Muscle of leg (tissue), 11 donors: ENCODE data around the gene FAM53B. TPM values are rescaled to one million over a fixed set of nuclear protein-coding genes. Genes with fewer than 3 reads are reported as not detected.

Experiments used
- DNase-seq: peaks from one replicate; pipeline ENCODE4 v3.0.0; 2013
- H3K27ac ChIP-seq: one replicate; pipeline ENCODE4 v1.5.1; 2013; ENCODE audit warnings: mild to moderate bottlenecking, low read length, control low read depth
- H3K27me3 ChIP-seq: one replicate; pipeline ENCODE4 v1.6.1; 2013; ENCODE audit warnings: low read length; ENCODE audit not compliant: control insufficient read depth, insufficient read depth
- H3K36me3 ChIP-seq: one replicate; pipeline ENCODE4 v1.6.1; 2013; ENCODE audit warnings: low read length; ENCODE audit not compliant: control insufficient read depth, insufficient read depth
- H3K4me1 ChIP-seq: one replicate; pipeline ENCODE4 v1.6.1; 2013; ENCODE audit warnings: low read length; ENCODE audit not compliant: control insufficient read depth, insufficient read depth
- H3K4me3 ChIP-seq: one replicate; pipeline ENCODE4 v1.5.1; 2013; ENCODE audit warnings: low read length, control low read depth
- H3K9me3 ChIP-seq: replicated peaks from 2 replicates; pipeline ENCODE4 v1.6.1; 2013; ENCODE audit warnings: low read depth, low read length; ENCODE audit not compliant: control insufficient read depth
- WGBS: methylation state at CpG from one replicate; pipeline ENCODE4 v1.1.5; 2013; ENCODE audit warnings: missing lambda C conversion rate; ENCODE audit not compliant: insufficient coverage; 5-methylcytosine and 5-hydroxymethylcytosine counted together
- polyA plus RNA-seq, 8 donors: library from polyadenylated mRNA; unstranded; fragments of 120-200 nt; gene quantifications; one replicate each; pipeline versions ENCODE4 v1.2.1 to v1.2.3, GENCODE V29; 2013; ENCODE audit warnings: inconsistent platforms in 1 of 8, low replicate concordance in 1 of 8; ENCODE audit not compliant: insufficient read length in 8 of 8, insufficient read depth in 1 of 8
- total RNA-seq: library from RNA; stranded (reverse); fragments of 120-200 nt; gene quantifications from one replicate; pipeline ENCODE4 v1.2.4, GENCODE V29; 2013

Gene FAM53B
- total and polyA plus RNA-seq, 9 donors: 23.6 to 31.2 (median 27.0) TPM

DNA sequence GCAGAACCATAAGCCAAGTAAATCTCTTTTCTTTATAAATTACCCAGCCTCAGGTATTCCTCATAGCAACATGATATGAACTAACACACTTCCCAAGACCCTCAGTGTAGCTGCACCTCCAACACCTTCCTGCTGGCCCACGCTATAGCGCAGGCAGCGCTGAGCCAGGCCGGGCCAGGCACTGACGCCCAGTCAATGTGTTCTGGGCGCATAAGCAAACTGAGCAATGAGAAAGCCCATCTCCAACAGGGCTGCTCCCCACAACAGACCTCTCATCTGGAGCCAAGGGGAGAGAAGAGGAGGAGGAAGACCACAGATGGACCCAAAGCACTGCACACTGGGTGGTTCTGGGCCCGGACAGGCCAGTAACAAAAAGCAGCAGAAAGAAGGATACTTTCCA lies 40.8 kb downstream of the FAM53B start:
- Histone ChIP-seq H3K4me3 (no peak overlapping the region), H3K9me3 (no peaks in the 10 kb centered on the region), H3K27me3 (no peaks in the 10 kb centered on the region), H3K36me3 (peaks cover 25% of the 10 kb centered on the region), H3K4me1 (peaks cover 98% of the 10 kb centered on the region), H3K27ac (peak overlapping the region; percentile 92)
- no peak for DNase-seq
- 50% methylated on average over 3 of the region's 7 CpGs for WGBS

DNA sequence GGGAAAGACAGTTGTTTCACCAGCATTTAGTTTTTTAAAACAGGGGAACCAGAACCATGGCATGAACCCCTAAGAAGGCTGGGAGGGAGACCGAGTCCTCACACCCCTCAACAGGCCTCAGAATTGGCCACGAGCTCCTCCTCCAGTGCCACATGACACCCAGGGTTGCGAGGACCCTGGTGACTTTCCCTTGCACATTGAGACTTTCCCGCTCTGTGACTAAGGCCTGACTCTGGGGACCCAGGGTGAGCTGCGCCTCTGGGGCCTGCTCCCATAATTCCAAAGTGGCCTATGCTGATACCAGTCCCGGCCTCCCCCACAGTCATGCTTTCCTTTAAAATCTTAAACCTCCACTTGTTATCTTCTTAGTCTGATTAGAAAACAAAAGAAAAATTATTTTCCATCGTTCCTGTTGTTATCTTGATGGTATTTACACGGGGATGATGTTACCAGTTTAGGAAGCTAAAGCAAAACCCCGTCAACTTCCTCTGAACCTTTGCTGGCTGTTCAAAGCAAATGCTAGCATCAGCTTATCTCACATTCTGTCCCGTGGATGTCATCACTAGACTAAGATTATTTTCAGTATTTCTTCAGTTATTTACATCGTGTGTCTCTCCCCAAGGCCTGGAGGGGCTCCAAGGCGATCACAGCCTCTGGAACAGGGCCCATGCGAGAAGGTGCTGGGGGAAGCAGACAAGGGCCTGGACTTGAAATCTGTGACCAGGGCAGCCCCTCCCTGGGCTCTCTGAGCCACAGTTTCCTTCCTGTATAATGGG lies 42.1 kb downstream of the FAM53B start:
- no peaks in the 10 kb centered on the region for H3K9me3 ChIP-seq
- H3K4me3 ChIP-seq: no peak overlapping the region
- peaks cover 100% of the 10 kb centered on the region for H3K4me1 ChIP-seq
- peak; percentile 77 for DNase-seq
- no peaks in the 10 kb centered on the region for H3K27me3 ChIP-seq
- peak overlapping the region; percentile 92 for H3K27ac ChIP-seq
- whole genome bisulfite sequencing: 51% methylated on average over 9 of the region's 13 CpGs
- H3K36me3 ChIP-seq: peaks cover 27% of the 10 kb centered on the region

DNA sequence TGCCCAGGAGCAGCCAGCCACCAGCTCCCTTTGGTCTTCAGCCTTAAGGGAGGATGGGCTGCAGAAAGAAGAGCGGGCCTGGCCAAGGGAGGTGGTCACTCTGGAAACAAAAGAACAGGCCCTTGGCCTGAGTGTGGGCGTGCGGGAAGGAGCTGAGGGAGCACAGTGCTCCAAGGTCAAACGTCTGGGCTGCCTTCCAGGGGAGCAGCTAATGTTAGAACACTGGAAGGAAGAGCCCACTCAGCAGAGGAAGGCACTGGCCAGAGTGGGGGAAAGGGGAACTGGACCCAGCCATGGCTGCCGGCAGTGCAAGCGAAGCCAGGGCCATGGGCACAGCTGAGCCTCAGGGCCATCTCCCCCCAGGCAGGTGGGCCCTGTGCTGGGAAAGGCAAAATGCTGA lies 42.7 kb downstream of the FAM53B start:
- no peaks in the 10 kb centered on the region for H3K9me3 ChIP-seq
- peaks cover 23% of the 10 kb centered on the region for H3K36me3 ChIP-seq
- peak; percentile 97 for DNase-seq
- H3K27ac ChIP-seq: peak overlapping the region; percentile 92
- H3K27me3 ChIP-seq: no peaks in the 10 kb centered on the region
- WGBS: 7% methylated on average over 3 of the region's 6 CpGs
- H3K4me1 ChIP-seq: peaks cover 100% of the 10 kb centered on the region
- H3K4me3 ChIP-seq: no peak overlapping the region

DNA sequence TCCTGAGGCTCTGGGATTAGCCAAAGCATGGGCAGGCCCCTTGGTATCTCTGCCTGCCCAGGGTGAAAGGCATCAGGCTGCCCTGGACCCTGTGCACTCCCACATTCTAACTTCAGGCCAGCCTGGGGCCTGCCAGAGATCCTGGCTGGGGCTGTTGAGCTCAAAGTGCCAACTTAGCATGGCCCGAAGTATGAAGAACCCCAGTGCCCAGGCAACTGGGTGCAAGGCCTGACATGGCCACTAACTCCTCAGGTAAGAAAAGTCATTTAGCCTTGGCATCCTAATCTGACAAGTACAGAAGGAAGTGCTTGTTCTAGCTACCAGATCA lies 43.2 kb downstream of the FAM53B start:
- Histone ChIP-seq H3K4me3 (no peak overlapping the region), H3K4me1 (peaks cover 98% of the 10 kb centered on the region), H3K27ac (peak overlapping the region; percentile 92), H3K9me3 (no peaks in the 10 kb centered on the region), H3K27me3 (no peaks in the 10 kb centered on the region), H3K36me3 (peaks cover 19% of the 10 kb centered on the region)
- WGBS: no CpG with 5 or more reads among the region's 1 CpG
- DNase-seq: no peak

DNA sequence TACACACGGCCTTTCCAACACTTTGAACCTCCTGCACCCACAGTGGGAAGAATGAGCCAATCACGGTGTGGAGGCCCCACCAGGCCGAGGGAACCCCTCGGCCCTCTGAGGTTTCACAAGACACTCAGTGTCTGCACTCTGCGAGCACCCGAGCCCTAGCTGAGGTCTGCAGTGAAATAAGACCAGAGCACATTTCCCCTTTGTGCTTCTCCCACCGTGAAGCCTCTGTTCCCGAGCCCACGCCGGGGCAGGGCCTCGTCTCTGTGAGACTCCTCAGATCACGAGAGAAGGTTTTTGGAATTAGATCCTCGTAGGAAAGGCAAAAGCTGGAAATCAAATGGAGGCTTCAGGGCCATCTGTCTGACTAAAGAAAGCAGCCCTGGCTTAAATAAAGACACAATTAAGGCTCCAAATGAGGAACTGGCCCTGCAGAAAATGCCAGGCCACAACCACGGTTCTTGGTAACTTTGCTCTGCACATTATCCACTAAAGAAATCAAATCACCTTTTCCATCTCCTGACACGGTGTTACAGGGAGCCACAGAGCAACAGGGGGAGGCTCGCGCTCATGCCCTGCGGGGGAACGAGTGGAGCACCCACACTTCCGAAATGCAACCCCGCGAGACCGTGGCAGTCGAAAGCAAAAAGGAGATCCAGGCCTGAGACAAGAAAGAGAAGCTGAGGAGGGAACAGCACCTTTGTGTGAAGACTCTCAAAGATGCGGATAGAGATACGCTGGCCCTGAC lies 43.7 kb downstream of the FAM53B start:
- no peak for DNase-seq
- no peak overlapping the region for H3K4me3 ChIP-seq
- H3K36me3 ChIP-seq: peaks cover 17% of the 10 kb centered on the region
- 74% methylated on average over 16 of the region's 26 CpGs for WGBS
- H3K9me3 ChIP-seq: no peaks in the 10 kb centered on the region
- H3K27me3 ChIP-seq: no peaks in the 10 kb centered on the region
- H3K27ac ChIP-seq: peak overlapping the region; percentile 92
- peaks cover 93% of the 10 kb centered on the region for H3K4me1 ChIP-seq

DNA sequence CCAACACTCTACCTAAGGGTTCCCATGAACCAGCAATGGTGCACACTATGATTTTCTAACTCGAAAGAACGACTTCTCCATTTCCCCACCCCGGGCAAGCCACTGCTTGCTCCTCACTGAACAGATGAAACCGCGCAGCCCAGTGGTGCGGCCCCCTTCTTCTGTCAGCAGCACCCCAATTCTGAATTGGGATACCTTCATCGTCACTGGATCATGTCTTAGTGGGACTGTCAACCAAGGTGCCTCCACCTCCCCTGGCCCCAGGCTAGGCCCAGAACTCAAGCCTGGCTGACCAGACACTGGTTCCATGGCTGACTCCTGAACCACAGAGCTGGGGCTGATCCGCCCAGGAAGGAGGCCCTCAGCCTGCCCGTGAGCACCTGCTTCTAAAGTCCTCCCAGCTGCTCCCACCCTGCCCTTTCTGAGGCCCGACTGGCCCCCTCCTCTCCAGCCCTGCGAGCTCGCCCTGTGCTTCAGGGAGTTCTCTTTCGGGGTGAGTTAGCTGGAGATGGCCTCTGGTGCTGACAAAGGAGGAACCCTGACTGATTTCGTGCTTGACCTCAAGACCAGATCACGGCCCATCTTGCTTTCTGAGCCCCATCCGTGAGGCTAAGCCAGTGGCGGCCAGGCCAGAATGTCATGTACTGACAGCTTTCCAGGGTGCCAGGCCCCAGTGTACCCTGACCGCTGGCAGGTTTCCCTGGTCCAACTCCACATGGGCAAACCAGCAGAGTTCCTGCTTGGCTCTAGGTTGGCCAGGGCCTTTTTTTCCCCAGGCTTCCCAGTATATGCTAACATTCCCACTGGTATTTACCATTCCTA lies 44.5 kb downstream of the FAM53B start:
- H3K4me1 ChIP-seq: peaks cover 85% of the 10 kb centered on the region
- WGBS: 77% methylated on average over 17 of the region's 18 CpGs
- H3K36me3 ChIP-seq: peaks cover 19% of the 10 kb centered on the region
- no peaks in the 10 kb centered on the region for H3K27me3 ChIP-seq
- H3K27ac ChIP-seq: peak overlapping the region; percentile 81
- DNase-seq: no peak
- H3K9me3 ChIP-seq: no peaks in the 10 kb centered on the region
- H3K4me3 ChIP-seq: no peak overlapping the region

DNA sequence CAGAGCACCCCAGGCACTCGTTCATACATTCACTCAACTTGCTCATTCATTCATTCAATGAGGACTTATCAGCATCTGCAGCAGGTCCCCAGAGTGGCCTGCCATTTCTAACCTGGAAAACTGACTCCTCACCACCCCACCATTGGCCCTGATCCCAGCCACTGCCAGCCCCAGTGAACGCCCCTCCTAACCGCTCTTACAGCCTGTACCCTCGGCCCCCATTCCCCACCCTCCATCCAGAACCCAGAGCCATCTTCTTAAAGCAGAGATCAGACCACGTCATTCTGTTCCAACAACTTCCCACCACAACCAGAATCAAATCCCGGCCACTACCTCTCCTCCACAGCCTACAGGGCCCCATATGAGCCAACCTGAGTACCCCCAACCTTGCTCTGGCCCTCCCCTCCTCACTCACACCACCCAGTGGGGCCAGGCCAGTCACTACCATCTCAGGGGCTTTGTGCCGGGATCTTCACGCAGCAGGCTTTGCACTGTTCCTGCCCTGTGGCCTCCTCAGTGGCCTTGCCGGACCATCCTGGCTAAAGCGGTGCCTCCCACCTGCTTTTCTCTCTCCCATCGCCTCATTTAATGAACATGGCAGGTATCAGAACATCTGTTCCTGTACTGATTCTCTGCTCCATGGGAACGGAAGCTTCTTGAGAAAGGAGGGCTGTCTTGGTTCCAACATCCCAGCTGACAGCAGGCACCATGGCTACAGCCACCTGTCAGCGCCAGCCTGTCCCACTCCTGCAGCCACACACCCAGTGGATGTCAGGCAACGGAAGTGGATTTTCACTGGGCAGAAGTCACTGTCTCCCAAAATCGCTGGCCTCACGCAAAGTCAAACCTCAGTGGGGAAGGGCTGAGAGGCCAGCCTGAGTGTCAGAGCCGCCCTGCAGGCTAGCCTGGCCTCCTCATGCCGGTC lies 45.4 kb downstream of the FAM53B start:
- WGBS: 74% methylated on average over 16 of the region's 18 CpGs
- no peak overlapping the region for H3K4me3 ChIP-seq
- no peaks in the 10 kb centered on the region for H3K27me3 ChIP-seq
- H3K9me3 ChIP-seq: no peaks in the 10 kb centered on the region
- peaks cover 25% of the 10 kb centered on the region for H3K36me3 ChIP-seq
- peaks cover 85% of the 10 kb centered on the region for H3K4me1 ChIP-seq
- peak; percentile 51 for DNase-seq
- peak overlapping the region; percentile 81 for H3K27ac ChIP-seq

DNA sequence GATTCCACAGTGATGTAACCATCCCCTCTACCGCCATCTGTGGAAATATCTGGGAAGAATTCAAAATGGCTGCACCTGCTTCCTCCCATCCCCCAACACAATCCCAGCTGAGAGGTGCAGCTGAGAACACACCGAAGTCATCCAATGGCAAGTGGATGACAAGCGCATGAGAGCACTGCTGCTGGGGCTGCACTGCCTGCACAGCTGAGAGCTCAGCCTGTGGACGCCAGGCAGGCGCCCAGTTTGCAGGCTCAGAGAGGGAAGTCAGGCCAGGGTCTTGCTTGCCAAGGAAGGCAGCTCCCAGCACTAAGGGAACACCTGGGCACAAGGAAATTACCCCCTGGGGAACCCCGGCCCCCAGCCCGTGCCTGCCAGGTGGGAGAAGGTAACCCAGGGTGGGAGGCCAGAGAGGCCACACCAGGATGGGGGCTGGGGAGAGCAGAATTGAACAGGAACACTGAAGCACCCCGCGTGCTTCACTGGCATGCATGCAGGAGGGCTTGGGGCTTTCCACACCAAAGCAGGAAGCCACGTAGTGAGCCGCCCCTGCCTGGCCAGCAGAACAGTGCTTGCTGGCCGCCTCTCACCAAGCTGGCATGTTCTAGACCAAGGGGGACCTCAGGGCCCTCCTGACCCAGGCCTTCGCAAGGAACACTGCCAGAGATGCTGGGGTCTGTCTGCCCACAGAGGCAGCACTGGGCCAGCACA lies 46.2 kb downstream of the FAM53B start:
- Histone ChIP-seq H3K36me3 (peaks cover 26% of the 10 kb centered on the region), H3K9me3 (no peaks in the 10 kb centered on the region), H3K27ac (peak overlapping the region; percentile 72), H3K27me3 (no peaks in the 10 kb centered on the region), H3K4me3 (no peak overlapping the region), H3K4me1 (peaks cover 83% of the 10 kb centered on the region)
- DNase-seq: peak; percentile 62
- WGBS: 83% methylated on average over 13 of the region's 13 CpGs

DNA sequence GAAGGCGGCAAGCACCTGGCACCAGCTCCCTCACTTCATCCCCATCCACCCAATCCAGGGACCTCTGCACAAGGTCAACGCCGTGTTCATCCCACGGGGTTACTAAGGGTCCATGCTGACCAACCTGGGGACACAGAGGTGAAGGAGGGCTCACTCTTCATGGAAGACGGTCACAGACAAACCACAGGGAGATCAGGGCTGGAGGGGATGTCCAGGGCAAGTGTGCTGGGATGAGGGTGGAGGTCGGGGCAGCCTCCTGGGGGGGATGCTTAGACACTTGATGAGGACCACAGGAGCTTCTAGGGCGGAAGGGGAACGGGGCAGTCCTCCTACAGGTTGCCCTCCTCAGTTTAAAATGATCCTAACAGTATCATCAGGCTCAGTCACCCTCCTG lies 46.7 kb downstream of the FAM53B start:
- peaks cover 26% of the 10 kb centered on the region for H3K36me3 ChIP-seq
- H3K27ac ChIP-seq: peak overlapping the region; percentile 21
- no peaks in the 10 kb centered on the region for H3K27me3 ChIP-seq
- peaks cover 83% of the 10 kb centered on the region for H3K4me1 ChIP-seq
- DNase-seq: no peak
- WGBS: 98% methylated on average over 4 of the region's 8 CpGs
- no peaks in the 10 kb centered on the region for H3K9me3 ChIP-seq
- H3K4me3 ChIP-seq: no peak overlapping the region
